T-cell (primary cell): ENCODE data around the gene ECSIT. TPM values are rescaled to one million over a fixed set of nuclear protein-coding genes. Genes with fewer than 3 reads are reported as not detected.

ENCODE experiments used
- ATAC-seq, 4 experiments: fragments of 200-7000 bp in 3 of 4; fragments of 150-1000 bp in 1 of 4; cut with Tn5 transposase; replicated peaks in 1 of 4; 1 replicate in 3 of 4; 2 replicates in 1 of 4; pipeline ENCODE4 v1.10.0; 2021; ENCODE audit warnings: moderate library complexity in 3 of 4, mild to moderate bottlenecking in 2 of 4, moderate number of reproducible peaks in 1 of 4
- CTCF ChIA-PET, 2 donors: fragments of 300-600 bp; sonication (Branson Sonifier 250); formaldehyde crosslinking; loops; one replicate each; lab custom pipeline; 2022; ENCODE audit warnings: antibody characterized with exemption in 2 of 2; lab: Charles Lee
- POLR2A ChIA-PET, 2 donors: fragments of 300-600 bp; sonication (Branson Sonifier 250); formaldehyde crosslinking; loops; one replicate each; lab custom pipeline; 2022; ENCODE audit warnings: antibody characterized with exemption in 2 of 2; lab: Charles Lee
- DNase-seq, 35 experiments: peaks; one replicate each; pipeline versions ENCODE4 v3.0.0 to v3.0.0-alpha.2; 2013 to 2023
- H3K27ac ChIP-seq: one replicate; pipeline ENCODE4 v1.5.1; 2013; ENCODE audit warnings: low read length
- H3K27me3 ChIP-seq, 2 experiments: replicated peaks in 1 of 2; 1 replicate in 1 of 2; 2 replicates in 1 of 2; pipeline versions ENCODE4 v1.6.1 to v1.7.0; 2013; ENCODE audit warnings: low read length in 1 of 2, mixed read lengths in 1 of 2; ENCODE audit not compliant: control insufficient read depth in 2 of 2, insufficient read depth in 2 of 2; ENCODE audit errors: extremely low read depth in 1 of 2
- H3K36me3 ChIP-seq, 2 donors: 1 replicate in 1 of 2; 2 replicates in 1 of 2; pipeline versions ENCODE4 v1.6.1 to v1.7.0; 2013; ENCODE audit warnings: low read length in 1 of 2; ENCODE audit not compliant: control insufficient read depth in 2 of 2, insufficient read depth in 1 of 2; ENCODE audit errors: extremely low read depth in 1 of 2
- H3K4me1 ChIP-seq, 2 experiments: 1 replicate in 1 of 2; 2 replicates in 1 of 2; pipeline versions ENCODE4 v1.6.1 to v1.7.0; 2013; ENCODE audit warnings: low read length in 2 of 2, mixed read lengths in 1 of 2; ENCODE audit not compliant: insufficient read depth in 2 of 2, control insufficient read depth in 1 of 2; ENCODE audit errors: extremely low read depth in 1 of 2
- H3K4me3 ChIP-seq, 2 donors: 1 replicate in 1 of 2; 2 replicates in 1 of 2; pipeline versions ENCODE4 v1.5.1 to v1.7.0; 2013; ENCODE audit warnings: mild to moderate bottlenecking in 2 of 2, low read length in 1 of 2, moderate library complexity in 1 of 2; ENCODE audit not compliant: control insufficient read depth in 1 of 2; ENCODE audit errors: extremely low read depth in 1 of 2
- H3K9me3 ChIP-seq: 2 replicates; pipeline ENCODE4 v1.7.0; 2013
- H3K27ac Mint-ChIP-seq, 2 donors: one replicate each; pipeline ENCODE4 v1.8.0; 2020 to 2021; ENCODE audit warnings: mild to moderate bottlenecking in 2 of 2, mixed read lengths in 2 of 2
- H3K27me3 Mint-ChIP-seq, 2 donors: one replicate each; pipeline ENCODE4 v1.8.0; 2021 to 2022; ENCODE audit warnings: mixed read lengths in 2 of 2
- H3K36me3 Mint-ChIP-seq: one replicate; pipeline ENCODE4 v1.8.0; 2021; ENCODE audit warnings: mixed read lengths
- H3K4me1 Mint-ChIP-seq, 3 donors: one replicate each; pipeline ENCODE4 v1.8.0; 2020 to 2022; ENCODE audit warnings: mixed read lengths in 3 of 3, mild to moderate bottlenecking in 1 of 3
- H3K4me3 Mint-ChIP-seq, 3 donors: one replicate each; pipeline ENCODE4 v1.8.0; 2020 to 2022; ENCODE audit warnings: mild to moderate bottlenecking in 3 of 3, mixed read lengths in 3 of 3, moderate library complexity in 3 of 3
- H3K9me3 Mint-ChIP-seq, 3 donors: one replicate each; pipeline ENCODE4 v1.8.0; 2020 to 2022; ENCODE audit warnings: mixed read lengths in 3 of 3
- WGBS: methylation state at CpG from one replicate; pipeline ENCODE4 v1.1.5; 2013; ENCODE audit warnings: missing lambda C conversion rate; ENCODE audit not compliant: insufficient coverage; 5-methylcytosine and 5-hydroxymethylcytosine counted together
- total RNA-seq, 35 experiments: library from RNA in 6 of 35; stranded (reverse) in 6 of 35; fragments of 120-200 nt in 1 of 35; gene quantifications; one replicate each; pipeline versions ENCODE4 v1.2.1 to v1.2.4 and lab custom pipeline; 2013 to 2026

The ECSIT gene
- total RNA-seq, 5 donors from 2014 or later (not counting 1 experiment from before 2014, with no cell fraction given), result 28.8 to 52.0 (median 48.4) TPM

- peaks cover 0 to 3% of the 10 kb centered on the region in 2 donors for H3K36me3 ChIP-seq
- DNase-seq (peak in 1 of 35 experiments; percentile 28), ATAC-seq (no peak)
- H3K27me3 ChIP-seq, result peaks cover 5 to 48% of the 10 kb centered on the region in 2 experiments
- WGBS, result 24% methylated on average over 54 of the region's 77 CpGs
- POLR2A ChIA-PET, result interaction anchor here in 1 of 2 donors (0.6 kb wide), 1 partner anchor 1620 kb away, joined by 3 read pairs; no protein-coding TSS in a partner anchor
- H3K27ac Mint-ChIP-seq, result no peak within 1 kb of the TSS
- no peaks in the 10 kb centered on the region for H3K9me3 ChIP-seq
- peaks cover 19 to 30% (median 29%) of the 10 kb centered on the region in 3 donors for H3K4me1 Mint-ChIP-seq
- CTCF ChIA-PET, result no interaction called here
- peak within 1 kb of the TSS in 2 of 3 donors; percentile 70 to 71 for H3K4me3 Mint-ChIP-seq
- H3K27ac ChIP-seq, result no peak within 1 kb of the TSS
- H3K4me3 ChIP-seq, result peak within 1 kb of the TSS in 1 of 2 donors; percentile 49
- peaks cover 20 to 37% of the 10 kb centered on the region in 2 donors for H3K27me3 Mint-ChIP-seq
- H3K4me1 ChIP-seq, result peaks cover 6 to 33% of the 10 kb centered on the region in 2 experiments
- no peaks in the 10 kb centered on the region for H3K9me3 Mint-ChIP-seq
- peaks cover 10% of the 10 kb centered on the region for H3K36me3 Mint-ChIP-seq
Measured at GRCh38 chr19:11480715-11481533, 48.0 kb downstream of the ECSIT start, which contains the start of gene ELAVL3. Gene ELAVL3 (minus strand): TSS chr19:11481046. CDS start chr19:11480608, 438 bp downstream.

GRCh38 chr19:11479898-11480714 lies 48.8 kb downstream of the ECSIT start:
- H3K27me3 Mint-ChIP-seq, result peaks cover 20 to 36% of the 10 kb centered on the region in 2 donors
- 14% methylated on average over 69 of the region's 86 CpGs for WGBS
- H3K36me3 Mint-ChIP-seq, result peaks cover 4% of the 10 kb centered on the region
- POLR2A ChIA-PET, result no interaction called here
- DNase-seq (peak in 1 of 35 experiments; percentile 7), ATAC-seq (no peak)
- H3K27ac Mint-ChIP-seq, result no peak overlapping the region
- no peaks in the 10 kb centered on the region for H3K9me3 Mint-ChIP-seq
- H3K27me3 ChIP-seq, result peaks cover 5 to 48% of the 10 kb centered on the region in 2 experiments
- CTCF ChIA-PET, result no interaction called here
- no peaks in the 10 kb centered on the region for H3K9me3 ChIP-seq
- H3K36me3 ChIP-seq, result peaks cover 0 to 3% of the 10 kb centered on the region in 2 donors
- H3K4me3 ChIP-seq, result no peak overlapping the region
- H3K27ac ChIP-seq, result no peak overlapping the region
- no peak overlapping the region for H3K4me3 Mint-ChIP-seq
- H3K4me1 ChIP-seq, result peaks cover 6 to 33% of the 10 kb centered on the region in 2 experiments
- H3K4me1 Mint-ChIP-seq, result peaks cover 19 to 29% (median 28%) of the 10 kb centered on the region in 3 donors

GRCh38 chr19:11479090-11479897 lies 49.6 kb downstream of the ECSIT start:
- H3K27ac ChIP-seq, result no peak overlapping the region
- ChIA-PET POLR2A (no interaction called here), CTCF (interaction anchor here in 1 of 2 donors (0.5 kb wide), 1 partner anchor 243 kb away, joined by 5 read pairs; no protein-coding TSS in a partner anchor)
- H3K27me3 ChIP-seq, result peaks cover 5 to 48% of the 10 kb centered on the region in 2 experiments
- peaks cover 19 to 29% (median 28%) of the 10 kb centered on the region in 3 donors for H3K4me1 Mint-ChIP-seq
- 31% methylated on average over 49 of the region's 62 CpGs for WGBS
- H3K27me3 Mint-ChIP-seq, result peaks cover 20 to 35% of the 10 kb centered on the region in 2 donors
- no peak for ATAC-seq
- H3K4me1 ChIP-seq, result peaks cover 6 to 33% of the 10 kb centered on the region in 2 experiments
- H3K27ac Mint-ChIP-seq, result peak overlapping the region in 1 of 2 donors; percentile 27
- H3K36me3 ChIP-seq, result peaks cover 0 to 3% of the 10 kb centered on the region in 2 donors
- peak overlapping the region in 1 of 3 donors; percentile 75 for H3K4me3 Mint-ChIP-seq
- no peaks in the 10 kb centered on the region for H3K9me3 ChIP-seq
- peak in 2 of 35 experiments; percentile 11 to 31 for DNase-seq
- no peaks in the 10 kb centered on the region for H3K9me3 Mint-ChIP-seq
- peaks cover 3% of the 10 kb centered on the region for H3K36me3 Mint-ChIP-seq
- H3K4me3 ChIP-seq, result no peak overlapping the region

GRCh38 chr19:11478167-11479089 lies 50.5 kb downstream of the ECSIT start:
- Mint-ChIP-seq H3K36me3 (peaks cover 3% of the 10 kb centered on the region), H3K4me3 (peak overlapping the region in 1 of 3 donors; percentile 75), H3K27me3 (peaks cover 20 to 35% of the 10 kb centered on the region in 2 donors), H3K9me3 (no peaks in the 10 kb centered on the region), H3K4me1 (peaks cover 19 to 29% (median 25%) of the 10 kb centered on the region in 3 donors), H3K27ac (peak overlapping the region in 1 of 2 donors; percentile 27)
- ChIA-PET POLR2A (no interaction called here), CTCF (no interaction called here)
- ATAC-seq (no peak), DNase-seq (no peak)
- Histone ChIP-seq H3K4me3 (no peak overlapping the region), H3K27ac (no peak overlapping the region), H3K9me3 (no peaks in the 10 kb centered on the region), H3K4me1 (peaks cover 6 to 33% of the 10 kb centered on the region in 2 experiments), H3K36me3 (no peaks in the 10 kb centered on the region), H3K27me3 (peaks cover 5 to 45% of the 10 kb centered on the region in 2 experiments)
- WGBS, result 49% methylated on average over 13 of the region's 19 CpGs

- H3K4me1 Mint-ChIP-seq, result peaks cover 4 to 6% (median 6%) of the 10 kb centered on the region in 3 donors
- no peaks in the 10 kb centered on the region for H3K36me3 Mint-ChIP-seq
- Histone ChIP-seq H3K36me3 (no peaks in the 10 kb centered on the region), H3K4me3 (no peak overlapping the region), H3K4me1 (peaks cover 2 to 9% of the 10 kb centered on the region in 2 experiments), H3K9me3 (no peaks in the 10 kb centered on the region), H3K27me3 (peaks cover 2 to 27% of the 10 kb centered on the region in 2 experiments), H3K27ac (no peak overlapping the region)
- ATAC-seq, result no peak
- DNase-seq, result no peak
- ChIA-PET CTCF (interaction anchor here in 1 of 2 donors (0.6 kb wide), 1 partner anchor 64 kb away, joined by 3 read pairs; no protein-coding TSS in a partner anchor), POLR2A (no interaction called here)
- H3K9me3 Mint-ChIP-seq, result no peaks in the 10 kb centered on the region
- 75% methylated on average over 1 of the region's 8 CpGs for WGBS
- H3K4me3 Mint-ChIP-seq, result no peak overlapping the region
- no peak overlapping the region for H3K27ac Mint-ChIP-seq
- H3K27me3 Mint-ChIP-seq, result peaks cover 14 to 22% of the 10 kb centered on the region in 2 donors
Measured at GRCh38 chr19:11475861-11476260, 53.1 kb downstream of the ECSIT start.
